Parathyroid adenoma (tissue), 2 donors: ENCODE measurements around the gene PGK1.
"Not testable (repeated sequence)": the region's sequence is repeated elsewhere in the genome, so short reads cannot be mapped to it uniquely, and the experiment has no call there.

Experiments
- H2AFZ ChIP-seq: fragments of 300-600 bp; sonication (generic); one replicate; pipeline ENCODE4 v1.7.0; 2017; ENCODE audit warnings: antibody characterized with exemption, mild to moderate bottlenecking
- H3K27ac ChIP-seq: fragments of 300-600 bp; sonication (generic); one replicate; pipeline ENCODE4 v1.7.0; 2017
- H3K27me3 ChIP-seq: fragments of 300-600 bp; sonication (generic); one replicate; pipeline ENCODE4 v1.7.0; 2017; ENCODE audit warnings: low read length; ENCODE audit not compliant: control insufficient read depth, insufficient read depth
- H3K36me3 ChIP-seq: fragments of 300-600 bp; sonication (generic); one replicate; pipeline ENCODE4 v1.7.0; 2017; ENCODE audit warnings: low read length; ENCODE audit not compliant: control insufficient read depth, insufficient read depth
- H3K4me1 ChIP-seq: fragments of 300-600 bp; sonication (generic); one replicate; pipeline ENCODE4 v1.7.0; 2017; ENCODE audit warnings: control low read depth
- H3K4me2 ChIP-seq: fragments of 300-600 bp; sonication (generic); one replicate; pipeline ENCODE4 v1.7.0; 2017; ENCODE audit warnings: low read length
- H3K4me3 ChIP-seq: fragments of 300-600 bp; sonication (generic); one replicate; pipeline ENCODE4 v1.7.0; 2017; ENCODE audit warnings: low read depth, low read length
- H3K79me2 ChIP-seq: fragments of 300-600 bp; sonication (generic); one replicate; pipeline ENCODE4 v1.7.0; 2017; ENCODE audit warnings: control low read depth
- H3K9ac ChIP-seq: fragments of 300-600 bp; sonication (generic); one replicate; pipeline ENCODE4 v1.7.0; 2017; ENCODE audit warnings: mild to moderate bottlenecking
- H3K9me3 ChIP-seq: fragments of 300-600 bp; sonication (generic); one replicate; pipeline ENCODE4 v1.7.0; 2017; ENCODE audit warnings: low read length; ENCODE audit not compliant: control insufficient read depth
- TF ChIP-seq, protein P1 (sequence below): fragments of 300-600 bp; sonication (generic); IDR thresholded peaks from one replicate; pipeline ENCODE4 v1.7.0; 2017; ENCODE audit warnings: antibody characterized with exemption, mild to moderate bottlenecking
- donor health status: primary hyperparathyroidism.

The PGK1 gene

DNA sequence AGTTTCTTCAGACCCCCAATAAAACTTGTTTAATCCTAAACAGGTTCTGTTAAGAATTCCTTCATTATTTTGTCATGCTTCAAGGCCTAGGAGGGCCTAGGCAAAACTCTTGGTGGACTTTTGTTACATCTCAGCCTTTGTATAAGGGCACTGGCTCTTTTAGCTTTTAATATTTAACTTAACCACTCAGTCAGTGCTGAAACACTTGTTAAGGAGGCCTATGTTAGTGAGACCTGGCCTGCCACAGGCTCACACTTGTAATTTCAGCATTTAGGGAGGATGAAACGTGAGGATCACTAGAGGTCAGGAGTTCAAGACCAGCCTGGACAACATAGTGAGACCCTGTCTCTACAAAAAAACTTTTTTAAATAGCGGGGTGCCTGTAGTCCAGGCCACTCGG, 32.7 kb upstream of the PGK1 start:
- no peaks in the 10 kb centered on the region for H3K4me1 ChIP-seq
- TF ChIP-seq, protein P1, sequence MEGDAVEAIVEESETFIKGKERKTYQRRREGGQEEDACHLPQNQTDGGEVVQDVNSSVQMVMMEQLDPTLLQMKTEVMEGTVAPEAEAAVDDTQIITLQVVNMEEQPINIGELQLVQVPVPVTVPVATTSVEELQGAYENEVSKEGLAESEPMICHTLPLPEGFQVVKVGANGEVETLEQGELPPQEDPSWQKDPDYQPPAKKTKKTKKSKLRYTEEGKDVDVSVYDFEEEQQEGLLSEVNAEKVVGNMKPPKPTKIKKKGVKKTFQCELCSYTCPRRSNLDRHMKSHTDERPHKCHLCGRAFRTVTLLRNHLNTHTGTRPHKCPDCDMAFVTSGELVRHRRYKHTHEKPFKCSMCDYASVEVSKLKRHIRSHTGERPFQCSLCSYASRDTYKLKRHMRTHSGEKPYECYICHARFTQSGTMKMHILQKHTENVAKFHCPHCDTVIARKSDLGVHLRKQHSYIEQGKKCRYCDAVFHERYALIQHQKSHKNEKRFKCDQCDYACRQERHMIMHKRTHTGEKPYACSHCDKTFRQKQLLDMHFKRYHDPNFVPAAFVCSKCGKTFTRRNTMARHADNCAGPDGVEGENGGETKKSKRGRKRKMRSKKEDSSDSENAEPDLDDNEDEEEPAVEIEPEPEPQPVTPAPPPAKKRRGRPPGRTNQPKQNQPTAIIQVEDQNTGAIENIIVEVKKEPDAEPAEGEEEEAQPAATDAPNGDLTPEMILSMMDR: no peak
- H3K9ac ChIP-seq: no peak overlapping the region

DNA sequence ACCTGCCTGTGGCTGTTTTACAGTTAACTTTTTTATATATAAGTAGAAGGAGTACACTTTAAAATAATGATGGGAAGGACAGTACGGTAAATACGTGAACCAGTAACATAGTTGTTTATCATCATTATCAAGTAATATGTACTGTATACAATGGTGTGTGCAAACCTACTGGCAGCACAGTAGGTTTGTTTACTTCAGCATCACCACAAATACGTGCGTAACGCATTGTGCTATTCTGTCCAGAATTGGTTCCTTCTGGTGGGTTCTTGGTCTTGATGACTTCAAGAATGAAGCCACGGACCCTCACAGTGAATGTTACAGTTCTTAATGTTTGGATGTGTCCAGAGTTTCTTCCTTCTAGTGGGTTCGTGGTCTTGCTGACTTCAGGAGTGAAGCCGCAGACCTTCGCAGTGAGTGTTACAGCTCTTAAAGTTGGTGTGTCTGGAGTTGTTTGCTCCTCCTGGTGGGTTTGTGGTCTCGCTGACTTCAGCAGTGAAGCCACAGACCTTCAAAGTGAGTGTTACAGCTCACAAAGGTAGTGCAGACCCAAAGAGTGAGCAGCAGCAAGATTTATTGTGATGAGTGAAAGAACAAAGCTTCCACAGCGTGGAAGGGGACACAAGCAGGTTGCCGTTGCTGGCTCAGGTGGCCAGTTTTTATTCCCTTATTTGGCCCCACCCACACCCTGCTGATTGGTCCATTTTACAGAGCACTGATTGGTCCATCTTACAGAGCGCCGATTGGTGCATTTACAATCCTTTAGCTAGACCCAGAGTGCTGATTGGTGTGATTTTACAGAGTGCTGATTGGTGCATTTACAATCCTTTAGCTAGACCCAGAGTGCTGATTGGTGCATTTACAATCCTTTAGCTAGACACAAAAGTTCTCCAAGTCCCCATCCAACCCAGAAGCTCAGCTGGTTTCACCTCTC, 30.6 kb upstream of the PGK1 start:
- not testable (repeated sequence) for H2AFZ ChIP-seq, H3K4me3 ChIP-seq, H3K27ac ChIP-seq, H3K79me2 ChIP-seq, H3K9me3 ChIP-seq, H3K4me2 ChIP-seq, H3K36me3 ChIP-seq, H3K27me3 ChIP-seq, H3K9ac ChIP-seq, H3K4me1 ChIP-seq

More for the DNA sequence above, 32.7 kb upstream of the PGK1 start:
- Histone ChIP-seq H3K36me3 (no peaks in the 10 kb centered on the region), H3K4me2 (no peak overlapping the region), H3K4me3 (no peak overlapping the region), H3K79me2 (no peaks in the 10 kb centered on the region), H3K27ac (no peak overlapping the region), H2AFZ (no peak overlapping the region), H3K9me3 (no peaks in the 10 kb centered on the region), H3K27me3 (no peaks in the 10 kb centered on the region)

DNA sequence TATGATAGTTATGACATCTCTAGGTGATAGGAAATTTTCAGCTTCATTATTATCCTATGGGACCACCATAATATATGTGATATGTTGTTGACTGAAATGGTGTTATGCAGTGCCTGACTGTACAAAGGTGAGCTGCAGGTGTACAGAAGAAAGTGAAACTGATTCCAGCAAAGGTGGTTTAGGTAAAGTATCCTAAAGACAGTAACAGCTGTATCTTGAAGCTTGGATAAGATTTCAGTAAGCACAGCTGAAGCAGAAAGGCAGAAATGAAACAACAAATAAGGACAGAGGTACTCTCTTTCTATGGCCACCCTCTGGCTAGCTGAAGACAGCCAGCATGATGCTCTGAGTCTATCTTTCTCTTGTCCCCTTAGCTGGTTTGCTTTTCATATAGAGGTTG, 30.0 kb upstream of the PGK1 start:
- Histone ChIP-seq H3K36me3 (no peaks in the 10 kb centered on the region), H3K4me1 (no peaks in the 10 kb centered on the region), H3K27ac (no peak overlapping the region), H3K9ac (no peak overlapping the region), H3K79me2 (no peaks in the 10 kb centered on the region), H3K4me3 (no peak overlapping the region), H2AFZ (no peak overlapping the region), H3K4me2 (no peak overlapping the region), H3K9me3 (no peaks in the 10 kb centered on the region), H3K27me3 (no peaks in the 10 kb centered on the region)
- TF ChIP-seq, protein P1: no peak

DNA sequence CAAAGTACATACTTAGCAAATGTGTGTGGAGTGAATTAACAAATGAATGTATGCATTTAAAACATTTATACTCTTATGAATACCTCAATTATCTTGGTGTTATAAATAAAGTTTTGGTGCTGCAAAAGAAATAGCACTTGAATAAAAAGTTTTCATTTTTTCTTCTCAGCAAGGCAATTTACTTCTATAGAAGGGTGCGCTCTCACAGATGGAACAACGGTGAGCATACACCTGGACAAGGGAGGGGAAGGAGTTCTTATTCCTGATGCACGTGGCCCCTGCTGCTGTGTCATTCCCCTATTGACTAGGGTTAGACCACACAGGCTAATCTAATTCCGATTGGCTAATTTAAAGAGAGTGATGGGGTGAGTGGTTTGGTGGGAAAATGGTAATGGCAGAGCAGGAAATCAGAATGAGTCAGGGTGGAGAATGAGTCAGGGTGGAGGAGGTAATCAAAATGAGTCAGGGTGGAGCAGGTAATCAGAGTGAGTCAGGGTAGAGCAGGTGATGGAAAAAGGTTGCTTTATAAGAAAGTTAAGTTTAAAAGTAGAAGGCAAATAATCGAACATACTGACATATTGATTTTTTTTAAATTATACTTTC, 28.2 kb upstream of the PGK1 start:
- Histone ChIP-seq H3K4me1 (no peaks in the 10 kb centered on the region), H3K9ac (no peak overlapping the region)
- TF ChIP-seq, protein P1: no peak

DNA sequence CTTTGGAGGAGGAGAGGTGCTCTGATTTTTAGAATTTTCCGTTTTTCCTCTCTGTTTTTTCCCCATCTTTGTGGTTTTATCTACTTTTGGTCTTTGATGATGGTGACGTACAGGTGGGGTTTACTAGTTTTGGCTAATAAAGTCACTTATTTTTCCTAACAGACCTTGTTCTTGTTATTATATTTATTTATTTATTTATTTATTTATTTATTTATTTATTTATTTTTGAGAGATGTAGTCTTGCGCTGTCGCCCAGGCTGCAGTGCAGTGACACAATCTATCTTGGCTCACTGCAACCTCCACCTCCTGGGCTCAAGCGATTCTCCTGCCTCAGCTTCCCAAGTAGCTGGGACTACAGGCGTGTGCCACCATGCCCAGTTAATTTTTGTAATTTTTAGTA, 22.6 kb upstream of the PGK1 start:
- not testable (repeated sequence) for H3K4me1 ChIP-seq, H3K27me3 ChIP-seq, H2AFZ ChIP-seq, H3K9ac ChIP-seq, H3K4me2 ChIP-seq, H3K9me3 ChIP-seq, H3K4me3 ChIP-seq, H3K27ac ChIP-seq, H3K36me3 ChIP-seq, H3K79me2 ChIP-seq

More for the DNA sequence above, 28.2 kb upstream of the PGK1 start:
- no peaks in the 10 kb centered on the region for H3K36me3 ChIP-seq
- H3K4me2 ChIP-seq: no peak overlapping the region
- H3K27ac ChIP-seq: no peak overlapping the region
- H3K9me3 ChIP-seq: no peaks in the 10 kb centered on the region
- no peaks in the 10 kb centered on the region for H3K79me2 ChIP-seq
- H3K27me3 ChIP-seq: no peaks in the 10 kb centered on the region
- no peak overlapping the region for H3K4me3 ChIP-seq
- H2AFZ ChIP-seq: no peak overlapping the region
